RWPE2 (cell line): ENCODE measurements around the gene EMC9.

Source experiments
- ATAC-seq: fragments of 200-7000 bp; cut with Tn5 transposase; 3 replicates; pipeline ENCODE4 v1.9.1; 2021; ENCODE audit warnings: low read depth
- DNase-seq: peaks from one replicate; pipeline ENCODE4 v3.0.0-alpha.2; 2020; ENCODE audit warnings: low spot score
- H3K27ac ChIP-seq: fragments of 450-650 bp; 2 replicates; pipeline ENCODE4 v1.5.1; 2017; ENCODE audit warnings: mild to moderate bottlenecking; ENCODE audit not compliant: poor library complexity, severe bottlenecking
- H3K27me3 ChIP-seq: fragments of 250-450 bp; sonication (Bioruptor Pico); 2 replicates; pipeline ENCODE4 v1.5.1; 2021; ENCODE audit warnings: mild to moderate bottlenecking, moderate library complexity; ENCODE audit not compliant: insufficient read depth, poor library complexity, severe bottlenecking
- H3K36me3 ChIP-seq: fragments of 250-450 bp; sonication (Bioruptor Pico); 2 replicates; pipeline ENCODE4 v1.5.1; 2020; ENCODE audit warnings: low read depth, mild to moderate bottlenecking, moderate library complexity
- H3K4me1 ChIP-seq: fragments of 250-450 bp; sonication (Bioruptor Pico); 2 replicates; pipeline ENCODE4 v1.5.1; 2021; ENCODE audit warnings: mild to moderate bottlenecking, moderate library complexity; ENCODE audit not compliant: insufficient read depth, poor library complexity, severe bottlenecking
- H3K4me3 ChIP-seq: fragments of 250-450 bp; sonication (Bioruptor Pico); 2 replicates; pipeline ENCODE4 v1.5.1; 2021; ENCODE audit warnings: mild to moderate bottlenecking, moderate library complexity; ENCODE audit not compliant: severe bottlenecking
- H3K9me3 ChIP-seq: fragments of 250-450 bp; sonication (Bioruptor Pico); 2 replicates; pipeline ENCODE4 v1.5.1; 2021; ENCODE audit warnings: mild to moderate bottlenecking, moderate library complexity; ENCODE audit not compliant: severe bottlenecking
- TF ChIP-seq, protein P1 (sequence below): fragments of 450-650 bp; IDR thresholded peaks from one replicate; pipeline ENCODE4 v1.5.1; 2017; ENCODE audit warnings: mild to moderate bottlenecking, moderate library complexity; ENCODE audit not compliant: poor library complexity, severe bottlenecking

The EMC9 gene

DNA sequence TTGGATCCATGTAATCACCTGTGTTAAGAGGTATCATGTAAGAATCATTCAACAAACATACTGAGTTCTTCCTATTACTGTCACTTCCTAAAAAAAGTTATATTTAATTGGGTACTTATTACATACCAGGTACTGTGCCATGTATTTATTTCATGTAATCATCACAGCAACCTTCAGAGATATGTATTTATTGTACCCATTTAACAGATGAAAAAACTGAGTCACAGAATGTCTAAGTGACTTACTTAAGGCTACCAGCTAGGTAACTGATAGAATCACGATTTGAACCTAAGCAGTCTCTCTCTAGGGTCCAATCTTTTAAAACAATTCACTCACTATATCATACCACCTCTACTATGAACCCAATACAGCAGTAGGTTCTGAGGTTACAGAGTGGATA, 3.1 kb upstream of the EMC9 start:
- H3K9me3 ChIP-seq = no peaks in the 10 kb centered on the region
- peaks cover 15% of the 10 kb centered on the region for H3K4me1 ChIP-seq
- peaks cover 39% of the 10 kb centered on the region for H3K36me3 ChIP-seq
- ATAC-seq = no peak
- H3K4me3 ChIP-seq = no peak overlapping the region
- DNase-seq = no peak
- H3K27me3 ChIP-seq = no peaks in the 10 kb centered on the region
- H3K27ac ChIP-seq = no peak overlapping the region
- TF ChIP-seq, protein P1, sequence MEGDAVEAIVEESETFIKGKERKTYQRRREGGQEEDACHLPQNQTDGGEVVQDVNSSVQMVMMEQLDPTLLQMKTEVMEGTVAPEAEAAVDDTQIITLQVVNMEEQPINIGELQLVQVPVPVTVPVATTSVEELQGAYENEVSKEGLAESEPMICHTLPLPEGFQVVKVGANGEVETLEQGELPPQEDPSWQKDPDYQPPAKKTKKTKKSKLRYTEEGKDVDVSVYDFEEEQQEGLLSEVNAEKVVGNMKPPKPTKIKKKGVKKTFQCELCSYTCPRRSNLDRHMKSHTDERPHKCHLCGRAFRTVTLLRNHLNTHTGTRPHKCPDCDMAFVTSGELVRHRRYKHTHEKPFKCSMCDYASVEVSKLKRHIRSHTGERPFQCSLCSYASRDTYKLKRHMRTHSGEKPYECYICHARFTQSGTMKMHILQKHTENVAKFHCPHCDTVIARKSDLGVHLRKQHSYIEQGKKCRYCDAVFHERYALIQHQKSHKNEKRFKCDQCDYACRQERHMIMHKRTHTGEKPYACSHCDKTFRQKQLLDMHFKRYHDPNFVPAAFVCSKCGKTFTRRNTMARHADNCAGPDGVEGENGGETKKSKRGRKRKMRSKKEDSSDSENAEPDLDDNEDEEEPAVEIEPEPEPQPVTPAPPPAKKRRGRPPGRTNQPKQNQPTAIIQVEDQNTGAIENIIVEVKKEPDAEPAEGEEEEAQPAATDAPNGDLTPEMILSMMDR = no peak

GRCh38 chr14:24143511-24143910, 2.1 kb upstream of the EMC9 start:
- H3K27ac ChIP-seq = no peak overlapping the region
- TF ChIP-seq, protein P1 = no peak
- peaks cover 15% of the 10 kb centered on the region for H3K4me1 ChIP-seq
- peaks cover 39% of the 10 kb centered on the region for H3K36me3 ChIP-seq
- ATAC-seq (no peak), DNase-seq (no peak)
- H3K27me3 ChIP-seq = no peaks in the 10 kb centered on the region
- no peak overlapping the region for H3K4me3 ChIP-seq
- H3K9me3 ChIP-seq = no peaks in the 10 kb centered on the region

- H3K4me3 ChIP-seq = peak overlapping the region; percentile 65
- H3K27ac ChIP-seq = no peak overlapping the region
- no peak for DNase-seq
Observed at GRCh38 chr14:24139272-24139934, 2.0 kb downstream of the EMC9 start.

GRCh38 chr14:24138396-24139271, 2.8 kb downstream of the EMC9 start:
- no peak overlapping the region for H3K4me3 ChIP-seq
- DNase-seq (no peak), ATAC-seq (no peak)
- H3K36me3 ChIP-seq = peaks cover 39% of the 10 kb centered on the region
- H3K27ac ChIP-seq = no peak overlapping the region
- peaks cover 8% of the 10 kb centered on the region for H3K4me1 ChIP-seq
- TF ChIP-seq, protein P1 = no peak
- H3K27me3 ChIP-seq = no peaks in the 10 kb centered on the region
- no peaks in the 10 kb centered on the region for H3K9me3 ChIP-seq

More at GRCh38 chr14:24139272-24139934, 2.0 kb downstream of the EMC9 start:
- H3K4me1 ChIP-seq = peaks cover 8% of the 10 kb centered on the region
- TF ChIP-seq, protein P1 = no peak
- H3K9me3 ChIP-seq = no peaks in the 10 kb centered on the region
- H3K27me3 ChIP-seq = no peaks in the 10 kb centered on the region
- ATAC-seq = no peak
- peaks cover 46% of the 10 kb centered on the region for H3K36me3 ChIP-seq
